ENCODE measurements around the gene AKNA.
A peak's percentile ranks its signal among the peaks of the same experiment; 100 is the strongest.
"Not testable (repeated sequence)": the region's sequence is repeated elsewhere in the genome, so short reads cannot be mapped to it uniquely, and the experiment has no call there.

AKNA gene

GRCh38 chr9:114335745-114336144 is 52.0 kb downstream of the AKNA start:
- no peak for DNase-seq

- DNase-seq = no peak
Measured at GRCh38 chr9:114334490-114334889, 53.3 kb downstream of the AKNA start.

GRCh38 chr9:114333718-114334117 is 54.1 kb downstream of the AKNA start:
- not testable (repeated sequence) for DNase-seq

- not testable (repeated sequence) for DNase-seq
Measured at GRCh38 chr9:114332474-114333040, 55.2 kb downstream of the AKNA start.

GRCh38 chr9:114331229-114332195 is 56.3 kb downstream of the AKNA start:
- DNase-seq = not testable (repeated sequence)

GRCh38 chr9:114330636-114331035 is 57.1 kb downstream of the AKNA start:
- DNase-seq = no peak

GRCh38 chr9:114329625-114330022 is 58.2 kb downstream of the AKNA start, which contains the start of gene ORM2:
Gene ORM2, plus strand, starts transcription at chr9:114329869. Its CDS starts 36 bp downstream, at chr9:114329905.
- not testable (repeated sequence) for DNase-seq

- DNase-seq = not testable (repeated sequence)
Measured at GRCh38 chr9:114328937-114329624, 58.7 kb downstream of the AKNA start.

- DNase-seq = not testable (repeated sequence)
Measured at GRCh38 chr9:114328357-114328820, 59.4 kb downstream of the AKNA start.

GRCh38 chr9:114327749-114328148 is 60.0 kb downstream of the AKNA start:
- no peak for DNase-seq

- not testable (repeated sequence) for DNase-seq
Measured at GRCh38 chr9:114325684-114326254, 62.0 kb downstream of the AKNA start.

- DNase-seq = not testable (repeated sequence)
Measured at GRCh38 chr9:114324965-114325364, 62.8 kb downstream of the AKNA start.

GRCh38 chr9:114324492-114324891 is 63.3 kb downstream of the AKNA start:
- DNase-seq = no peak

GRCh38 chr9:114323849-114324248 is 63.9 kb downstream of the AKNA start:
- DNase-seq = not testable (repeated sequence)

GRCh38 chr9:114322831-114323531 is 64.8 kb downstream of the AKNA start, which contains the start of gene ORM1:
Gene ORM1, plus strand, starts transcription at chr9:114323098. Its CDS starts 36 bp downstream, at chr9:114323134.
- not testable (repeated sequence) for DNase-seq

- not testable (repeated sequence) for DNase-seq
Measured at GRCh38 chr9:114322160-114322818, 65.5 kb downstream of the AKNA start.

- DNase-seq = no peak
Measured at GRCh38 chr9:114321759-114322158, 66.0 kb downstream of the AKNA start.

GRCh38 chr9:114320710-114321109 is 67.1 kb downstream of the AKNA start:
- DNase-seq = not testable (repeated sequence)

- DNase-seq = peak; percentile 53
Measured at GRCh38 chr9:114319147-114319546, 68.6 kb downstream of the AKNA start.

- no peak for DNase-seq
Measured at GRCh38 chr9:114318416-114318815, 69.4 kb downstream of the AKNA start.

GRCh38 chr9:114317665-114318357 is 70.0 kb downstream of the AKNA start:
- no peak for DNase-seq
